HG03354 (cell line): ENCODE data around the gene OMA1.

Experiments
- ATAC-seq: cut with Tn5 transposase; IDR thresholded peaks from one replicate; pipeline ENCODE4 v1.9.1; 2021; ENCODE audit warnings: mild to moderate bottlenecking; ENCODE audit not compliant: unreplicated experiment, poor library complexity, severe bottlenecking

OMA1 gene

DNA sequence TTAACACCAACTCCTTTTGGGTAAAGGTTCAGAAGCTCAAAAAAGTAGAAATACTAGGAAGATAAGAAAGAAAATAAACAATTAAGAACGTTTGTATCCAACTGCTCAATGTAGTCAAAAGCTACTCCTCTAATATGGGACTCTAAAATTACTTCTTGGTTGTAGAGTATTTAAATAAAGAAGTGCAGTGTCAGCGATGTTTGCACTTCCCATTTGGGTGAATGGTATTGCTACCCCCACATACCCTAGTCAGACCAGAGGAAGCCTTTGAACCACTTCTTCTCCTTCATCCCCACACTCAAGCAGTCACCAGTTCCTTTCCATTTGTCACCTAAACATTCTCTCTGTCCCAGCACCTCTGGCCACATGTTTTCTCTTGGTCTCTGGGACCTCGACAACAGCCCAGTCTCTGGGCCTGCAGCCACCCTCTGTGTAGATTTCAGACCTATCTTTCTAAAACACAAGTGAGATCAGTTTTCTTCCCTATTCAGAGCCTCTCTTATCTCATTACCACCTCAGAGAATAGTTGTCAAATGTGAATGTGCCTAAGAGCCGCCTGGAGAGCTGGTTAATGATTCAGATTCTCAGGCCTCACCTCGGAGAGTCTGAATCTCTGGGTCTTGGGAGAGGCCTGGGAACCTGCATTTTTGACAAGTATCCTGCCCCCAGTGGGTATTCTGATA, 109.8 kb downstream of the OMA1 start:
- no peak for ATAC-seq

DNA sequence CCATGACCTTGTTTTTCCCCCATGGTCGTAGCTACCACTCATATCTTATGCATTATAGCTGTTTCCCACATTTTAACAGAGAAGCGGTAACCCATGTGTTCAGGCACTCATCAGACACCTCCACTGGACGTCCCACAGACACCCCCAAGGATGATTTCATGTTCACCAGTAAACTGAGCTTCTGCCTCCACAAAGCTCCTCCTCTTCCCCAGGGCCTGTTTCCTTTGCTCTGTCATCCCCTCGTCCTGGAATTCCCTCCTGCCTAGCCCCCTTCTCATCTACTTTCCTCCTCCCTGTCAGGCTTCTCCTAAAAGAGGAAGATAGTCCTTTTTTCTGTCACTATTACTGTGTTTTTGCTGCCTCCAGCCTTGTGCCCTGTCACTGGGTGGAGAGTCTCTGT, 111.2 kb downstream of the OMA1 start:
- no peak for ATAC-seq

DNA sequence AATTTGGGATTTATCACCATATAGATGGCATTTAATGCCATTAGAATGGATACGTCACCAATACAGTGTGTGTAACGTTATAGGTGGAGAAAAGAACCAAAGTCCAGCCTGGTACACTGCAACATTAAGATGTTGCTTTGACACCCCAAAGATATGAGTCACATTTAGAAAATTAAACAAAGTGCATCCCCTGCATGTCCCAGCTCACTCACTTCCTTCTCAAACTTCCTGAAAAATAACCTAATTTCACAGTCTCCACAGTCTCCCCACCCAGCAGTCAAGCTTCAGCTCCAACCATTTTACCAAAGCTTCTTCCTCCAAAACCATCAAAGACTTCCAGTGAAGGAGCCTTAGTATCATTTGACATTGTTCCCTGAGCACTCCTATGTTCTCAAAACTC, 111.9 kb downstream of the OMA1 start:
- ATAC-seq, result no peak

DNA sequence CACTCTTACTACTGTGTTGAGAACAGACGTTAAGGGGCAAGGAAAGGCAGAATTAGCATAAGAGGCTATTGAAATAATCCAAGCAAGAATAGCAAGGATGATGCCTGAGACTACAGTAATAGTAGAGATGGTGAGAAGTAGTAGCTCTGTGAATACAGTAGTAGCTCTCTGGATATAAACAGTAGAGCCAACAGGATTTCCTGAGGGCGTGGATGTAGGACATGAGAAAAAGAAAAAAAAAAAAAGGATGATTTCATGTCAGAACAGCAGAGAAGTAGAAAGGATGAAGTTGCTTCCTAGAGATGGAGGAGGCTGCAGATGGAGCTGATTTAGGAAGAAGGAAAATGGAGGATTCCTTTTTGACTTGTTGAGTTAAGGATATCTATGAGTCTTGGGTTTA, 112.3 kb downstream of the OMA1 start:
- ATAC-seq, result no peak

DNA sequence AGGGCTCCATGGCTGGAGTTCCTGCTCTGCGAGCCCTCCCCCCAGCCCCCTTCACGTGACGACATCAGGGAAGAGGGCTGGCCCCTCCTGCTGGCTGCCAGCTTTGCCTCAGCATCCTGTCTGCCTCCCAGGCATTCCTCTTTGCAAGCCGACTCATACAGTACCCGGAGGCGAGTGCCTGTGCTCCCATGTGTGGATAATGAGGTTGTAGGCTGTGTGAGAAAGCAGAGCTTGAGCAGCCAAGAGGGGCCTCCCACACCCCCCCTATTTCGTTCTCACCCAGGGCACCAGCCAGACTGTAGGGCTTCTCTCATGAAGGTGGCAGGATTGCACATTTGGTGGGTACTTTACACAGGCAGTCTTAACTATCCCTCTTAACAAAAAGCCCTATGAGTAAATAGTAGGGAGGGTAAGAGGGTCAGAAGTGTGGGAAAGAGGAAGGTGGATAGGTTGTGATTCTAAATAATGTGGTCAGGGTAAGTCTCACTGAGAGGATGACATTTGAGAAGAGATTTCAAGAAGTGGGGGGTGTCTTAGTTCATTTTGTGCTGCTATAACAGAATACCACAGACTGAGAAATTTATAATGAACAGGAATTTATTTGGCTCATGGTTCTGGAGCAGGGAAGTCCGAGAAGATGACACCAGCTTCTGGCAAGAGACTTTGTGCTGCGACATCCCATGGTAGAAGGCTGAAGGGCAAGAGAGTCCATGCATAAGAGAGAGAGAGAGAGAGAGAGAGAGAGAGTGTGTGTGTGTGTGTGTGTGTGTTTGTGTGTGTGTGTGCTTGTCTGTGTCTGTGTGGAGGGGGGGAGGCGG, 113.5 kb downstream of the OMA1 start:
- no peak for ATAC-seq

DNA sequence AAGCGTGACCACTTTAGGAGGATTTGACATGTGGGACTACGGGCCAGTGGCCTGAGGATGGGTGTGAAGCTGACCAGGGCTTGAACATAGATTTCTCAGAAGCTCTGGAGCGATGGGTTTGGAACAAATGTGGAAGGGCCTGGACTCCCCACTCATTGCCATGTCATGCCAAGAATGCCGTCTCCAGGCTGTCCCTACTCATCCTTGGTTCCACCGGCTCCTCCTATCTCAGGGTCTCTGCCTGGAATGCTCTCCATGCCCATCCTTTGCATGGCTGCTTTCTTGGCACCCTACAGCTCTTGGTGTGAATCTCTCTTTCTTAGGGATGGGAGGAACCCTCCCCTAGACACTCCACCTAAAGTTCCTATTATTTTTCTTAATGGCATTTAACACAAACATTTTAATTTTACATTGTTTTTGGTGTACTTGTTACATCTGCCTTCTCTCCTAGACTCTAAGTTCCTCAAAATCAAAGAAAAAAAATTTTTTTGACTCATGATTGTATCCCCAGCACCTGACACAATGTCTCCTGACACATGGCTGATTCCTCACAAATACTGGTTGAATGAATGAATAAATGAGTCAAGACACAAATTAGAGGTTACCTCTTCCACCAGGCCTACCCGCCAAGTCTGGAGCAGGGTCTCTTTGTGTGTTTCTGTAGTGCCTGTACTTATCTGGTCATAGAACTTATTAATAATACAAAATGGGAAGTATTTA, 114.5 kb downstream of the OMA1 start:
- no peak for ATAC-seq
